DMS114 treated with DMSO at 0.1 percent for 48 hours (cell line): Measurements from ENCODE around the gene NPIPA8.
"Not testable (repeated sequence)": the region's sequence is repeated elsewhere in the genome, so short reads cannot be mapped to it uniquely, and the experiment has no call there.

Experiments used
- DNase-seq: peaks from one replicate; lab custom pipeline; 2025; ENCODE audit not compliant: unreplicated experiment; lab: John Stamatoyannopoulos, UW

The NPIPA8 gene

GRCh38 chr16:18280319-18280718 is 56.2 kb downstream of the NPIPA8 start:
- DNase-seq, result not testable (repeated sequence)

GRCh38 chr16:18276756-18277155 is 59.8 kb downstream of the NPIPA8 start:
- DNase-seq, result not testable (repeated sequence)

- not testable (repeated sequence) for DNase-seq
Observed at GRCh38 chr16:18270171-18270570, 66.4 kb downstream of the NPIPA8 start.
